GM04504 (cell line): ENCODE data around the gene NUTF2.
"Not testable (repeated sequence)": the region's sequence is repeated elsewhere in the genome, so short reads cannot be mapped to it uniquely, and the experiment has no call there.

ENCODE experiments used
- DNase-seq: peaks from one replicate; pipeline ENCODE4 v3.0.0-alpha.2; 2012; ENCODE audit warnings: low read depth

The NUTF2 gene

DNA sequence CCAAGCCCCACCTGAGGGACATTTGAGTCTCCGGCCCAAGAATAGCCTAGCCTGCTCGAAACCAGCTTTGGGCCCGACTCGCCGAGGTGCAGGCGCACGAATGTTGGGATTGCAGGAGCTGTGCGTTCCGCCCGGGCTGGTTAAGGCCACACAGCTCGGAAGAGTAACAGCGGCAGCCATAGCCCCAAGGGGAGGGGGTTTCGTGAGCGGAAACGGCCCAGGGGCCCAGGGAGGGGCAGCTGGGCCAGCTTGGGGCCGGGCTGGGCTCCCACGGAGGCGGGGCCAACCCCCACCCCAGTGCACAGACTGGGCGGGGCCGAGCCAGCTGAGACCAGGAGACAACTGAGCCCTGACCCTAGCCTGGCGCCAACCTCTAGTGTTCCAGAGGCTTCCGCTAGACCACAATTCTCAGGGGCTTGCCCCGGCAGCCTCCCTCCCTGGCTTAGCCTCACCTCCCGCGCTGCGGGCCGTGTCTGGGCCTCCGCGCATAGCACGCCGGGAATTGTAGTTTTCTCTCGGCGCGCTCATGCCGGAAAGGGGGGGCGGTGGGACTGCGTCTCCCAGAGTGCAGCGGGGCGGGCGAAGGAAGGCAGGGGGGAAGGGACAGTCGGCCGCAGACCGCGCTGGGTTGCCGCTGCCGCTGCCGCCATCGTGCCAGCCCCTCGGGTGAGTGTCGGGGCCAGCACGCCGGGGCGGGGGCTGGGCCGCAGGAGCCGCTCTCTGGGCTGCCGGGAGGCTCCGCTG lies at the start of gene NUTF2:
Gene NUTF2 (plus strand): TSS at position 614 of the 744 bp plus-strand sequence. CDS start 18,198 bp downstream, outside the sequence.
- peak; percentile 87 for DNase-seq

DNA sequence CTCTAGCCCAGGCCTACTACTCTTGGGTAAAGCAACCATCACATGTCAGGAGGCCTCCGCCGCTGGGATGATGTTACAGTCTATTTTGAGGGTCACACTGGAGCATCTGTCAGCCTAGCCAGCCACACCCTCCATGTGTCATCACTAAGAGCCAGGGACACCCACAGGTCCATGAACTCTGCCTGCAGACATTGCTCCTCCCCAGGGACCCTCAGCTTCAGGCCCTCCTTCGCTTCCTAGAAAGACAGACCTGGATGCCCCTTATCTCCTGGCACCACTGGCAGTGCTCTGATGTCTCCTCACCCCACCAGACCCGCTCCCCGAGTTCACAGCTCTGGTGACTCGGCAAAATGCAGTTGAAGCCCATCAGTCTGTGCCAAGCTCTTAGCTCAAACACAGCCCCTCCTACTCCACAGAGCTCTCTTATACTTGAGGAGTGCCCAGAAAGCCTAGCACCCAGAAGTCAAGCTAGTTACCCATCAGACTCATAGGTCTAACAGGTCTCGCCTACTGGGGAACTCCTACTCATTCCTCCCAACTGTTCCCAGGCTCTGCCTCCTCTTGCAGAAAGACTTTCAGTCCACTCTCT lies 46.3 kb upstream of the NUTF2 start:
- no peak for DNase-seq

DNA sequence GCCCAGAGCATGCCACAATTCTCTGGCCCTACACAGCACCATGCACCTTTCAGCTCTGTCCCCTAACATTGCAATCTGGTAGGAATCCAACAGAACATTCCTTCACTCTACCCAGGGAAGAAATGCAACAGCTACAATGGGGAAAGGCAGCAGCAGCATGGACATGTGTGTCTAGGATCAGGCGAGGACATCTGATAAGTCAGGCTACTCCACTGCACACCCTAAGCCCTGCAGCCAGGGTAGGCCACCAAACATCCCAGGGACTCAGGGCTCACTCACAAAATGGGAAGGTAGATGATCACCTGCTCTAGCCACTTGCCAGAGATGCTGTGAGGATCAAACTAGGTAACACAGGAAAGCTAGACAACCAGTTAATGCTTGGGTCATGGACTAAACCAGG lies 45.5 kb upstream of the NUTF2 start:
- no peak for DNase-seq

DNA sequence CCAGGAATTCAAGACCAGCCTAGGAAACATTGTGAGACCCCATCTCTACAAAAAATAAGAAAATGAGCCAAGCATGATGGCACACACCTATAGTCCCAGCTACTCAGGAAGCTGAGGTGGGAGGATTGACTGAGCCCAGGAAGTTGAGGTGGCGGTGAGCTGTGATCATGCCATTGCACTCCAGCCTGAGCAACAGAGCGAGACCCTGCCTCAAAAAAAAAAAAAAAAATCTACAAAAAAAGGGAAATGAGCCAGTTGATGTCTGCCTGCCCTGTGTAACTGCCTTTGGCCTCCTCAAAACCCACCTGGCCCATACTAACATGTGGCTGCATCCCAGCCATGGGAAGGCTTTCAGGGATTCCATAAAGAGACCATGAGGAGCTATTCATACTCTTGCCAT lies 44.9 kb upstream of the NUTF2 start:
- no peak for DNase-seq

DNA sequence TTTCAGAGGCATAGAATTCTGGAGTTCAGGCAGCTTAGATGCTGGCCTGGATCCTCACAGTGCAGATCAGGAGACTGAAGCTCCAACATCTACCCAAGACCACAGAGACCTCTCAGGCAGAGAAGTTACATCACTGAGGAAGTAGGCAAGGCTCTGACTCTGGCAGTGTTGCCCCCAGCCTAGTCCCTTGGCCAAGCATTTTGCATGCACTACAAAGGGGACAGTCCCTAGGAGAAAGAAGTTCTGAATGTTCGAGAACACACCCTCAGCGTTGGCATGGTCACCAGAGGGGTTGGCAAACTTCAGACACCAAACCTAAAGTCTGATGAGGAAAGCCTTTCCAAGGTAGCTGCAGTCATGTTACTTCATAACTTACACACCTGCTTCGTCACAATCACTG lies 42.8 kb upstream of the NUTF2 start:
- no peak for DNase-seq

DNA sequence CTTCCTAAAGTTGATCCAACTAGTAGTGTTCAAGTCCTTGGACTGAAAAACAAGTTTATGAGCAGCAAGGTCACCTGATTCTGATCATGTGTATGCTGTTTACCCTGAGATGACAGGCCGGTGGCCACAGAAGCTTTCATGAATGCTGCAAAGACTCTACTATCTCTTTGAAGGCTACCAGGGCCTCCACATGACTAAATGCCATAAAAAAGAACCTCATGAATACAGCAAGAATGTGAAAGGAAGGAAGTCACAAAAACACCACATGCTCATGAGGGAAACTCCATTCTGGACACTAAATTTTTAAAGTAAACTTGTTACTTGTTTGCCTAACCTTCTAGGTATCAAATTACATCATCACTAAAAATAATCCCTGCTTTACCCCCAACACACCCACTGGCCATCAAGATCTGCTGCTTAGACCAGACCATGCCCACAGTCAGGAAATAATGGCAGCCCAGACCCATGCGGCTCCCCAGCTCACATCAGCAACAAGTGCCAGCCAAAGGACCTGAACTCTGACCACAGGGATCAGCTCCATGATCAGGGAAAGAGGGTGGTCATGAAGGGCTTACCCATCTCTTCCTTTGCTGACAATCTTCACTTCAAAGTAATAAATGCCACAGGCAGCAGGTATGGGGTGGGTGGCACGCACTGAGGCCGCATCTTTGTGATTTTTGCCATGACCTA lies 41.7 kb upstream of the NUTF2 start:
- DNase-seq, result no peak

DNA sequence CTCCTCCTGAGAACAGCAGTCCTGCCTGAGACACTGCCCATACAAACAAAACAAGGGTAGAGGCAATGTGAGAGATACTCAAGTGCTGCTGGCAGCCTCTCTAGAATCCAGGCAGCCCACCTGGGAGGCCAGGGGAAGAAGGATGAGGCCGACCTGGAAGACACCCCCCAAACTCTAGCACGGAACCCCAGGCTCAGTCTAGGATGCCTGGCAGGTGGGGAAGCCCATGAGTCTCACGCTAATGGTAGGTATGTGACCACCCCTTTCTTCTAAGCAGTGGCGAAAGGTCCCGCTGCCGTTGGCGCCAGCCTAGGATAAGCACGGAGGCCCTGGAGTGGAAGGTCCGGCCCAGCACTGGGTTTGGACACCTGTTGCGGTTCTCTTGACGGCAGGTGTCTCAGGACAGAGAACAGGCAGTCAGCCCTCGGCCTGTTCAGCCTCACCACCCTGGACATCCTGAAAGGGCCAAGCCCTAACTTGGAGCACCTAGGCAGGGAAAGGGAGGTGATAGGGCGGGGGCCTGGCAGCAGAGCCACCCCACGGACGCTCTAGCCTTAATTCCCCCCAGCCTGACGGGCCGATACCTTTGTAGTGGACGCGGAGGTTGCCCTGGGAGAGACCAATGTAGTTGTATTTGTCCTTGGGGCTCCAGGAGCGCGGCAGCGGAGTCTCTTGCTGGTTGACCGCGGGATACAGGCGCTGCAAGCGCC lies 40.9 kb upstream of the NUTF2 start:
- DNase-seq, result no peak

DNA sequence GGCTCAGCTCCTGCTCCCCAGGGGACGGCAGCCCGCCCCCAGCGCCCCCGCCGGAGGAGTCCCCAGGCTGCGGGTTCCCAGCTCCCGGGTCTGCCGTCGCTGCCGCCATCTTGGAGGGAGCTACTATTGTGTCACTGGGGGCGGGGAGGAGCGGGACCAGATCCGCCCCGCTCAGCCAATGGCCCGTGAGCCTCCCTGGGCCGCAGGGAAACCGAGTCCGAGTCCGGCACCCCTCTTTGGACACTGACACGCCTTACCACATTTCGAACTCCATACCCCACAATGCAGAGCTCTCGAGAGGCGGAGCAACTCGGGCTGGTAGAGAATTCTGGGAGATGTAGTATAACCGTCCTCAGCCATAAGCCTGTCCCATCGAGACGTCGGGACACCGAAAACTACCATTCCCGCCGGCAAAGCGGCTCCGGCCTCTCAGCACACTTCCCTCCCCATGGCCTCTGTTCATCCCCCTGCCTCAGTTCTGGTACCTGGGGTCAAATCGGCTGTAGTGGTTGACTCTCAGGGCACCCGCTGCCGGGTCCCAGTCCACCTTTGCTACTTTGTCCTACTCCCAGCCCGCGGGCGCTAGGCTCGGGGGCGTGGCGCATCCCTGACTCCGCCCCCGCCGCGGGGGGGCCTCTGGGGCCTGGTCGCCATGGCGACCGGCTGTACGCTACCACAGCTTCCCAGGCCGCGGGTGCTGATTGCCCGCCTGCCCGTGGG lies 40.1 kb upstream of the NUTF2 start, which contains the start of the genes RANBP10 and TSNAXIP1:
Gene RANBP10 (minus strand): TSS at position 133 of the 720 bp plus-strand sequence. CDS start 24 bp downstream, at position 109.
Gene TSNAXIP1 (plus strand): TSS at position 462 of the 720 bp plus-strand sequence. CDS start 261 bp downstream, outside the sequence.
- DNase-seq, result peak; percentile 99

DNA sequence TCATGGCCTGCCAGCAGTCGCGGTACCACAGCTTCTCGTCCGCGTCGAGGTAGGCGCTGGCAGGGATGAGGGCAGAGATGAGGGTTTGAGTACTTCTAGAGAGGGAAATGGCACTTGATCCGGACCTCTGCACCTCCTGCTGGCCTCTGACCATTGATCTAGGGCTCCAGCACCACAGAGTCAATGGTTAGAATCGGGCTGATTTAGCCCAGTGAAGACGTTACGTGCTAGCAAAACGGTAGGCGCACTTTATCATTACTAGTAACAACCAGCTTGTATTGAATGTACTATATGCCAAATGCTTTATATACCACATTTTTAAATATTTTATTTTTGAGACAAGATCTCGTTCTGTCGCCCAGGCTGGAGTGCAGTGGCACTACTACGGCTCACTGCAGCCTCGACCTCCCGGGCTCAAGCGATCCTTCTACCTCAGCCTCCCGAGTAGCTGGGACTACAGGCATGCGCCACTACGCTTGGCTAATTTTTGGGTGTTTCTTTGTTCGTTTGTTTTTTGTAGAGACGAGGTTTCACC lies 39.5 kb upstream of the NUTF2 start:
- DNase-seq, result no peak

DNA sequence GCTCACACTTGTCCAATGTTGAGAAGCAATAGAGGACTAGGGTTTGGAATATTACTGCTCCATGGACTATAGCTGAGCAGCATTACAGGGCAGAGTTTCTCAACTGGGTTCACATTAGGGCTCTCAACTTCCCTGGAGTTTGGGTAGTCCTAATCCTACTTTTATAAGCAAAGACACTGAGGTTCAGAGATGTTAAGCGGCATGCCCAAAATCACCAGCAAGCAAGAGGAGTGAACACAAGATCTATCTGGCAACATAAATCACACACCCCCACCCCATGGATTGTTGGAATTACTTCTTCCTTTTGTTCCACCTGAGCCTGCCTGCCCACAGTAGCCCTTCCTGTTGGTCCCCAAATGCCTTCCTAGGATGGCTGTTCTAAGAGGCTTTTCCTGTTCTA lies 34.8 kb upstream of the NUTF2 start:
- no peak for DNase-seq

DNA sequence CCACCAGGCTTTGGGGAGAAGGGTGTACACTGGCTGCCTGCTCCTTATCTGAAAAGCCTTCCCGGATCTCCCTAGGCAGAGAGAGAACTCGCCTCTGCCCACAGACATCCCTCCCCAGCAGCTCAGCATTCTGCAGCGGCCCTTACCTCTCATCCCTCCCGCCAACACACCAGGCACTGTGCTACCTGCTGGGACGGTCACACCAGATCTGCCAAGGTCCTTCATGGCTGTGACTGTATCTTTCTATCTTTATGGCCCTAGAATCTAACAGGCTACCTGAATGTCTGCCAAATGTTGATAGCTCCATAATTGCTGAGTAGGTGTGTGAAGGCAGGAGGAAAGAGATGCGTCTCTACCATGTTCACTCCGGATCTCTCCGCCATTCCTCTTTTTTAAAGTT lies 32.2 kb upstream of the NUTF2 start:
- DNase-seq, result no peak

DNA sequence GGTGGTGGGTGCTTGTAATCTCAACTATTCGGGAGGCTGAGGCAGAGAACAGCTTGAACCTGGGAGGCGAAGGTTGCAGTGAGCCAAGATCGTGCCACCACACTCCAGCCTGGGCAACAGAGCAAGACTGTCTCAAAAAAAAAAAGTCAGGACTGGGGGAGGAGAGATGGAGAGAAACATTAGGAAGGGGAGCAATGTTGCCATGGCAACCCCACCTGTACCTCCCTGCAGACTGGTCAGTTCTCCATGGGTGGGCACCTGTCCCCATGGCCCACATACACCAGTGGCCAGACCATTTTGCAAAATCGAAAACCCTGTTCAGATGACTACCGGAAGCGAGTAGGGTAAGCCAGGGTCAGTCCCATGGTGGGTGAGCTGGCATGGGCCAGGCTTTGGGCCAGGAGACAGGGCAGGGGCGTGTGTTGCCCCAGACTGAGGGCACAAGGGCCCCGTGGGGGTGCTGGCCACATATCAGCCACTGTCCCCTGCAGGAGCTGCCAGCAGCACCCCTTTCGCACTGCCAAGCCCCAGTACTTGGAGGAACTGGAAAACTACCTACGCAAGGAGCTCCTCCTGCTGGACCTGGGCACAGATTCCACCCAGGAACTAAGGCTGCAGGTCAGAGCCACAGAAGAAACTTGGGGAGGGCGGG lies 26.0 kb upstream of the NUTF2 start:
- DNase-seq, result no peak

DNA sequence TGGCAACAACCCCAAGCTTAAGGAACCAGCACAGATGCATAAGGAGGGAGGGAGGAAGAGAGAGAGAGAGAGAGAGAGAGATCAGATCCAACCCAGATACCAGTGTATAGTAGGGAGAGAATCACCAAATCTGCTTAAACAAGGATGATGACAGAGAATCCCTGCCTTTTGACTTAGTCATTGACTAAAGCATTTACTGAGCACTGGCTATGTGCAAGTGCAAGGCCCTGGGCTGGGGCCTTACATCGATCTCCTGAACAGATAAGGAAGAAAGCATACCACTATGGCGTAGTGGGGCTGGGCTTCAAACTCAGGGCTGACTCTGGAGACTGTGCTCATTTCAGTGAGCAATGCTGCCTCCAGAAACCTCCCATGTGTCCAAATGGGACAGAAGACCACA lies 24.2 kb upstream of the NUTF2 start:
- no peak for DNase-seq

DNA sequence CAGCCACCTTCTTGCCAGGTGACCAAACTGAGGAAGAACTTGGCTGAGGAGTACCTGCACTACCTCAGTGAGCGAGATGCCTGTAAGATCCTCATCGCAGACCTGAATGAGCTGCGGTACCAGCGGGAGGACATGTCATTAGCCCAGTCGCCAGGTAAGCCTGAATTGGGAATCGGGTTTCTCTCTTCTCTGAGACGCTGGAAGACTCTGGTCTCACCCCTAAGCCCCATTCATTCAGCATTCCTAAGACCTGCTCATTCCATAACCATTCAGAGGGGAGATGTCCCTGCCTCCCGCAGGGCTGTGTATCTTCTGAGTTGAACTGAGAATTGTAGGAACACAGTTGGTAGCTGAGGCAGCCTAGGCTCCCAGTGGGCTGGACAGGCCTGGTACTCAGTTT lies 21.6 kb upstream of the NUTF2 start:
- DNase-seq, result no peak

DNA sequence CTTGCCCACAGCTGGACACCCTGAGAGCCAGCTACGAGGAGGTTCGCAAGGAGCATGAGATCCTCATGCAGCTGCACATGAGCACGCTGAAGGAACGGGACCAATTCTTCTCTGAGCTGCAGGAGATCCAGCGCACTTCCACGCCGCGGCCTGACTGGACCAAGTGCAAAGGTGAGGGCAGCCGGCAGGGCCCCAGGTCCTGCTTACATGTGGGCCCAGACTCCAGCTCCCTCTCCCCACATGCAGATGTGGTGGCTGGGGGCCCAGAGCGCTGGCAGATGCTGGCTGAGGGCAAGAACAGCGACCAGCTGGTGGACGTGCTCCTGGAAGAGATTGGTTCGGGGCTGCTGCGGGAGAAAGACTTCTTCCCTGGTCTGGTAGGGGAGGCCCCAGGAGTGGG lies 20.8 kb upstream of the NUTF2 start:
- no peak for DNase-seq

DNA sequence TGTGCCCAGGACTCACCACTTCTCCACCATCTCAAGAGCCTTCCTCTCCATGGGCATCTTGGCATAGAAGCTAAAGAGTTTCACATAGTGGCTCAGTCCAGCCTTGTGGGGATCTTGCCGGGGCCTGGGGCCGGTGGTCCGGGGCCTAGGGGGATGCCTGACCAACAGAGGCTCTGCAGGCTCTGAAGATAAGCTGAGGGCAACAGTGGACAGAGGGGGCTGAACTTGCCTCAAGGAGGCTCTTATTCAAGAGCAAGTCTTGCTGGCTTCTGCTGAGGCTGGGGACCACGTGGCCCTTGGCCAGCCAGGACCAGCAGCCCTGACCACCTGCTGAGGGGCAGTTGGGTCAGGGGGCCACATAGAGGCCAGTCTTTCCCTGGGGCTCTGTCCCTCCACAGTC lies 18.1 kb upstream of the NUTF2 start:
- DNase-seq, result no peak

DNA sequence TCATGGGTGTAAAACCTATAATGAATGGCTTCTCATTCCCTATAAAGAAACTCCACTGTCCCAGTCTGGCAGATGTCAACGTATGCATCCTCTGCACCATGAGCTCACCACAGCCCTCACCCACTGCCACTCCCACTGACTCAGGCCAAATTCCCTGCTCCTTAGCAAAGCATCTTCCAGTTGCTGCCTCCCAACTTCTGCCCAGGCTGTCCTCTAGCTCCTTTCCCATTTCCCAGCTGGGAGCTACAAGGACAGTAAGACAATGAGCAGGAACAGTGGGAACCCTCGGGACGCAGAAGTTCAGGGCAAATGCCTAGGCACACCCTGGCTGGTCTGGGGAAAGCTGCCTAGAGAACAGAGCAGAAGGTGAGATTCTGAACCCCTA lies 13.7 kb upstream of the NUTF2 start:
- DNase-seq, result no peak

DNA sequence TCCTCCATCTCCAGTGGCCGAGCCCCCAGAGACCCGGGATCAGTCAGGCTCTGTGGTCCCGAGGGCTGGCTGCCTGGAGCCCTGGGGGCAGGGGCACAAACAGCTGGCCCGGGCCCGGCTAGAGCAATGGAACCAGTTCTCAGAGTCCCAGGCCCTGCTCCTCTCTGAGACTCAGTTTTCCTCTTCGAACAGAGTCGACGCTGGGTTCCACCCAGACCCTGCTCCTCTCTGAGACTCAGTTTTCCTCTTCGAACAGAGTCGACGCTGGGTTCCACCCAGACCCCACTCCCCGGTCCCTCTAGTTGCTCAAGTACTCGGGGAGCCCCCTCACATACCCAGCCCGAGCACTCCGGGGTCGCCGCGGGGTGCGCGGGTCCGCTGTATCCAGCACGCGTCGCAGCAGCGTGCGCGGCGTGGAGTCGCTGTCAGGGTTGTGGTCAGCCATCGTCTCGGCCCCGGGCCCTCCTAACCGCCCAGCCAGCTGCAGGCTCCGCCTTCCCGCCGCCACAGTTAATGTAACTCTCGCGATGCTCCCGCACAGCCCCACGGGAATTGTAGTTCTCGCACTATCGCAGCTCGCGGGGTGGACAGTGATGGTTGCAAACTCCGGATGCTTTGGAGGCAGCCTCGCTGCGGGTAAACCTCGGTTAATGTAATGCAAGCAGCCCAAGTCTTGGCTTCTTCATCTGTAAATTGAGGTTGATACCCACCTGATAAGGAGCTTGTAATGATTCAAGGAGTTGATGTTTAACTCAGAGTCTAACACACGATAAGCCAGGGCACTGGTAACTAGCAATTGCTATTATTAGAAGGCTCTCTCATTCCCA lies 13.1 kb upstream of the NUTF2 start:
- peak; percentile 70 for DNase-seq

DNA sequence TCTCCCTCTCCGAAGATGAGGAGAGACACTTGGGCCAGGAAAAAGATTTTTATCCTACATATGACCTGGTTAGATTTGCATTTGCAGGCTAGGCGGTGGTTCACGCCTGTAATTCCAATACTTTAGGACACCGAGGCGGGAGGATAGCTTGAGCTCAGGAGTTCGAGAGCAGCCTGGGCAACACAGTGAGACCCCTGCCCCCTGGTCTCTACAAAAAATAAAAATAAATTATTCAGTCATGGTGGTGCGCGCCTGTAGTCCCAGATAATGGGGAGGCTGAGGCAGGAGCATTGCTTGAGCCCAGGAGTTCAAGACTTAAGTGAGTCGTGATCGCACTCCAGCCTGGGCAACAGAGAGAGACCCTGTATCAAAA lies 12.5 kb upstream of the NUTF2 start:
- no peak for DNase-seq

DNA sequence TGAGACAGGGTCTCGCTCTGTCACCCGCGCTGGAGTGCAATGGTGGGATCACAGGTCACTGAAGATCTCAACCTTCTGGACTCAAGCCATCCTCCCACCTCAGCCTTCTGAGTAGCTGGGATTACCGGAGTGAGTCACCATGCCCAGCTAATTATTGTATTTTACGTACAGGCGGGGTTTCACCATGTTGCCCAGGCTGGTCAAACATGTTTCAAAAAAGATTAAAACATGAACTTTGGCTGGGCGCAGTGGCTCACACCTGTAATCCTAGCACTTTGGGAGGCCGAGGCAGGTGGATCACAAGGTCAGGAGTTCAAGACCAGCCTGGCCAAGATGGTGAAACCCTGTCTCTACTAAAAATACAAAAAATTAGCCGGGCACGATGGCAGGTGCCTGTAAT lies 9.5 kb upstream of the NUTF2 start:
- not testable (repeated sequence) for DNase-seq
